C4-2B (cell line): Measurements from ENCODE around the gene HLCS.

Experiments used
- ZFX ChIP-seq: fragments of 450-650 bp; IDR thresholded peaks from 2 replicates; pipeline ENCODE4 v1.6.1; 2017
- TF ChIP-seq, protein P1 (sequence below): fragments of 450-650 bp; conservative IDR thresholded peaks from 2 replicates; pipeline ENCODE4 v1.5.1; 2017; ENCODE audit warnings: mild to moderate bottlenecking

DNA sequence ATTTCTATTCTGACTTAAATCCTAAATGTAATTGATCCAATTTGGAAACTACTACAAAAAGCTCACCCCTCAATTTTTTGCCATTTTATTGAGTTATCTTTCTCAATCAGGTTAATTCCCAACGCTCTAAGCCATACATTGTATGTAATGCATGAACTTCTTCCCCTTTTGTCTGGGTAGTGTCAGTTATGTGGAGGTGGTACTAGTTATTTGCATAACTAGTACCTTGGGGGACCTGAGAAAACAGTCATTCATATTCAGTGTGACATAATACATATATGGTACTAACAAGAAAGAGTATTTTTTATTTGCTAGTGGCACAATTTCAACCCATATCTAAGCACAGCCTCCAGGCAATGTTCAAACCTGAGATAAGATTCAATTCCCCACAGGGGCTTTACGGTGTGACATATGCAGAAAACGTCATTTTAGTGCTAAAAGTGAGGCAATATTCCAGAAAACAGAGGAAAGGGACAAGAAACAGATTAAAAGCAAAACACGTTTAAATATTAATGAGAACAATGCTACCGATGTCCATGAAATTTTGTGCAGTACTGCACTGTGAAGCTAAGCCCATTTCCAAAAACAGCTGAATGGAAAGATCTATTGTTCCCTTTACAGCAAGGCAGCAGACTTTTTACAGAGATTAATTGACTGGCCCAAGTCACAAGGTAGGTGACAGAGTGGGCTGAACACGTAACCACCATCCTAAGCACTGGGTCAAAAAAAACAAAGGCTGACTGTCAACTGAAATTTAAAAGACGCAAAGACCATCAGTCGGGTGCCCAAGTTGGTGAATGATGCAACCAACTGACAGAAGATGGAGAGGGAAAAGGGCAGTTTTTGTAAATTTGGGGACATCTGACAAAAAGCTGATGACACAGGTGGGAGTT, 1.4 kb downstream of the HLCS start:
- TF ChIP-seq, protein P1, sequence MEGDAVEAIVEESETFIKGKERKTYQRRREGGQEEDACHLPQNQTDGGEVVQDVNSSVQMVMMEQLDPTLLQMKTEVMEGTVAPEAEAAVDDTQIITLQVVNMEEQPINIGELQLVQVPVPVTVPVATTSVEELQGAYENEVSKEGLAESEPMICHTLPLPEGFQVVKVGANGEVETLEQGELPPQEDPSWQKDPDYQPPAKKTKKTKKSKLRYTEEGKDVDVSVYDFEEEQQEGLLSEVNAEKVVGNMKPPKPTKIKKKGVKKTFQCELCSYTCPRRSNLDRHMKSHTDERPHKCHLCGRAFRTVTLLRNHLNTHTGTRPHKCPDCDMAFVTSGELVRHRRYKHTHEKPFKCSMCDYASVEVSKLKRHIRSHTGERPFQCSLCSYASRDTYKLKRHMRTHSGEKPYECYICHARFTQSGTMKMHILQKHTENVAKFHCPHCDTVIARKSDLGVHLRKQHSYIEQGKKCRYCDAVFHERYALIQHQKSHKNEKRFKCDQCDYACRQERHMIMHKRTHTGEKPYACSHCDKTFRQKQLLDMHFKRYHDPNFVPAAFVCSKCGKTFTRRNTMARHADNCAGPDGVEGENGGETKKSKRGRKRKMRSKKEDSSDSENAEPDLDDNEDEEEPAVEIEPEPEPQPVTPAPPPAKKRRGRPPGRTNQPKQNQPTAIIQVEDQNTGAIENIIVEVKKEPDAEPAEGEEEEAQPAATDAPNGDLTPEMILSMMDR: no peak
- no peak for TF ChIP-seq ZFX
